Colonic mucosa (tissue), 4 donors: ENCODE results near the gene PARVA. TPM values are rescaled to one million over a fixed set of nuclear protein-coding genes. Genes with fewer than 3 reads are reported as not detected.

ENCODE experiments used
- DNase-seq: peaks from one replicate; pipeline ENCODE4 v3.0.0-alpha.2; 2020
- H3K27ac ChIP-seq: fragments of 200-600 bp; one replicate; pipeline ENCODE4 v1.8.0; 2021
- H3K27me3 ChIP-seq: fragments of 200-600 bp; one replicate; pipeline ENCODE4 v1.8.0; 2021
- H3K36me3 ChIP-seq: fragments of 200-600 bp; one replicate; pipeline ENCODE4 v1.8.0; 2021
- H3K4me1 ChIP-seq: fragments of 200-600 bp; one replicate; pipeline ENCODE4 v1.8.0; 2021; ENCODE audit warnings: mild to moderate bottlenecking
- H3K4me3 ChIP-seq: fragments of 200-600 bp; one replicate; pipeline ENCODE4 v1.8.0; 2021
- H3K9ac ChIP-seq, 2 donors: one replicate each; pipeline ENCODE4 v1.7.0; 2013; ENCODE audit warnings: control low read depth in 2 of 2, low read depth in 2 of 2, low read length in 2 of 2
- H3K9me3 ChIP-seq: fragments of 200-600 bp; one replicate; pipeline ENCODE4 v1.8.0; 2021
- intact Hi-C: fragments of 100-400 bp; cut with DNase I; formaldehyde crosslinking; loops from one replicate; pipeline ENCODE4 v1.14.1; 2022
- total RNA-seq, 2 donors: library from RNA; stranded (reverse); fragmentation: NEBNext Ultra II Directional in 1 of 2; extraction: Animal tissue kit (Norgen Biotek cat#: 25700) in 1 of 2; gene quantifications; one replicate each; pipeline ENCODE4 v1.2.1, GENCODE V29; 2021
- TF ChIP-seq, protein P1 (sequence below): fragments of 200-600 bp; IDR thresholded peaks from one replicate; pipeline ENCODE4 v1.8.0; 2022; ENCODE audit warnings: antibody characterized with exemption, mild to moderate bottlenecking
- donor health status: healthy.
- donor health status: DM: no; HTN: no; CAD: no.
- donor health status: DM: no; HTN: no; CAD: no.

PARVA gene
- total RNA-seq, 2 donors from 2014 or later = 61.8 to 78.5 TPM

DNA sequence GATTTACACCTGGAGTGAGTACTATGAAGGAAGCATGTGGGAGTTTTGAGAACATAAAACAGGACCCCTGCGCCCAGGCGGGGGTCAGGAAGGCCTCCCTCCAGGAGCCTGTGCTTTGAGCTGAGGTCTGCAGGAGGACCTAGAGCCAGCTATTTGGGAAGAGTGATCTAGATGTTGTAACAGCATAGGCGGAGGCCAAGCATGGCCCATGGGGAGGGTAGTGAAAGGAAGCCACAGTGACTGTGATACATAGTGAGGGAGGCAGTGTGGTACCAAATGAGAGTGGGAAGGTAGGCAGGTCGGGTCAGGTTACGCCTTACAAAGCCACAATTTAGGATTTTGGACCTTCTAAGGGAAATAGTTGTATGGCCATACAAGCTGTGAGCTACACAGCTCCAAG, 147.5 kb downstream of the PARVA start:
- Histone ChIP-seq H3K9ac (no peak overlapping the region), H3K9me3 (no peaks in the 10 kb centered on the region), H3K36me3 (no peaks in the 10 kb centered on the region), H3K27me3 (no peaks in the 10 kb centered on the region), H3K4me3 (no peak overlapping the region), H3K4me1 (no peaks in the 10 kb centered on the region), H3K27ac (no peak overlapping the region)
- intact Hi-C loops = no loop called here
- TF ChIP-seq, protein P1, sequence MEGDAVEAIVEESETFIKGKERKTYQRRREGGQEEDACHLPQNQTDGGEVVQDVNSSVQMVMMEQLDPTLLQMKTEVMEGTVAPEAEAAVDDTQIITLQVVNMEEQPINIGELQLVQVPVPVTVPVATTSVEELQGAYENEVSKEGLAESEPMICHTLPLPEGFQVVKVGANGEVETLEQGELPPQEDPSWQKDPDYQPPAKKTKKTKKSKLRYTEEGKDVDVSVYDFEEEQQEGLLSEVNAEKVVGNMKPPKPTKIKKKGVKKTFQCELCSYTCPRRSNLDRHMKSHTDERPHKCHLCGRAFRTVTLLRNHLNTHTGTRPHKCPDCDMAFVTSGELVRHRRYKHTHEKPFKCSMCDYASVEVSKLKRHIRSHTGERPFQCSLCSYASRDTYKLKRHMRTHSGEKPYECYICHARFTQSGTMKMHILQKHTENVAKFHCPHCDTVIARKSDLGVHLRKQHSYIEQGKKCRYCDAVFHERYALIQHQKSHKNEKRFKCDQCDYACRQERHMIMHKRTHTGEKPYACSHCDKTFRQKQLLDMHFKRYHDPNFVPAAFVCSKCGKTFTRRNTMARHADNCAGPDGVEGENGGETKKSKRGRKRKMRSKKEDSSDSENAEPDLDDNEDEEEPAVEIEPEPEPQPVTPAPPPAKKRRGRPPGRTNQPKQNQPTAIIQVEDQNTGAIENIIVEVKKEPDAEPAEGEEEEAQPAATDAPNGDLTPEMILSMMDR = no peak
- DNase-seq = no peak

DNA sequence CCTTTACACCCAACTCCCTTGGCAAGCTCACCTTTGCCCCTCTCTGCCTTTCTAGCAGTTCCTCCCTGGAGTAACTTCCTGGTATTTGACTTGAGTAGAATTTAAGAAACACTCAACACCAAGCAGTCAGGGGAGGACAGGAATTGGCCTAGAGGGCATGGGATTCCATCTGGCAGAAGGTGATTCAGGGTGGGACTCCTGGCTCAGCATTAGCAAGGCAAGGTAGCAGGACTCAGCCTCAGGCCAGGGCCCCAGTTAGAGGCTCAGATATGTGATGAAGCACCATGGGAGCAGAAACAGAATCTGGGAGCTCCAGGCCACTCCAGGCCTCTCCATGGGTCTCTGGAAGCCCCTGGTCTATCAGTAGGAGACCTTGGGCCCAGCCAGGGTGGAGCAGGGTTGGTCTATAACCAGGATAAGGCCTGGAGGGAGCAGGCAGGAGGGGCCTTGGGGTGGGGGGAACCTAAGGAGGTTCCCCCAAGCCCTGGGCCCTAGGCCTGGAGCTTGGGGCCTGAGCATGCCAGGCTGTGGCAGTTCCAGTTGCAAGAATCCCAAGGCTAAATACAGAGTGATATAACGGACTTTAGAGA, 148.2 kb downstream of the PARVA start:
- Histone ChIP-seq H3K4me3 (no peak overlapping the region), H3K27me3 (no peaks in the 10 kb centered on the region), H3K4me1 (no peaks in the 10 kb centered on the region), H3K27ac (no peak overlapping the region), H3K36me3 (no peaks in the 10 kb centered on the region), H3K9ac (no peak overlapping the region), H3K9me3 (no peaks in the 10 kb centered on the region)
- TF ChIP-seq, protein P1 = no peak
- DNase-seq = no peak
- intact Hi-C loops = no loop called here

DNA sequence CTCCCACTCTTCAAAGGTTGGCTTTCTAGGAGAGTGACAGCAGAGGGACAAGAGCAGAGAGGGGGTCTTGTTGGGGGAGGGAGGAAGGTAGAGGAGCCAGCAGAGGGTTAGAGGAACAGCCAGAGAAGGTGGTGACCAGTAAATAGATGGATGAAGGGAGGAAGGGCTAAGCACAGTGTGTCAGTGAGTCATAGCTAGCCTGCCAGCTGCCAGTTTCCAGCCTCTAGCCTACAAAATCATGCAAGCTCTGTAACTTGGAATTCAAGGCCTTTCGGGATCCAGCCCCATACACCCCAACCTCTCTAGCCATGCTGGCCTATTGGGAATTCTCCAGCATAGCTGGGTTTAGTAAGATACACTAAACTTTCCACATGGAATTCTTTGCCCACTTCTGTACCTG, 149.4 kb downstream of the PARVA start:
- intact Hi-C loops = no loop called here
- Histone ChIP-seq H3K9ac (no peak overlapping the region), H3K27me3 (no peaks in the 10 kb centered on the region), H3K36me3 (no peaks in the 10 kb centered on the region), H3K4me3 (no peak overlapping the region), H3K9me3 (no peaks in the 10 kb centered on the region), H3K4me1 (no peaks in the 10 kb centered on the region), H3K27ac (no peak overlapping the region)
- TF ChIP-seq, protein P1 = no peak
- no peak for DNase-seq

DNA sequence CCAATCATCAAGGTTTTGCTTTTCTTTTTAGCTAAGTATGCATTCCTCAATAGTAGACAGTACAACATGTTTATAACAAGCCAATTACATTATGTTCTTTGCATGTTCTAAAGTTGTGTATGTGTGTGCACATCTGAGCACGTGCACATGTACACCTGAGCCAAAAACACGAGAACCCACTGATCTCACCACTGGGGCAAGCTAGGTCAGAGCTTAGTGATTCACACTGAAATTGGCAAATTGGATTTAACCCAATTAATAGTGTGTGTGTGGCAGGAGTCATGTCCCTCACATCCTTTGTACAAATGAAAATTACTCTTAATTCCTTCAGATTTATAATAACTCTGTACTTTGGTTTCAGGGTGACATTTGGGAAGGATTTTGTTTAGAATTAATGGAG, 151.1 kb downstream of the PARVA start:
- intact Hi-C loops = no loop called here
- TF ChIP-seq, protein P1 = no peak
- Histone ChIP-seq H3K4me3 (no peak overlapping the region), H3K9ac (no peak overlapping the region), H3K36me3 (no peaks in the 10 kb centered on the region), H3K27ac (no peak overlapping the region), H3K4me1 (no peaks in the 10 kb centered on the region), H3K9me3 (no peaks in the 10 kb centered on the region), H3K27me3 (no peaks in the 10 kb centered on the region)
- DNase-seq = no peak

DNA sequence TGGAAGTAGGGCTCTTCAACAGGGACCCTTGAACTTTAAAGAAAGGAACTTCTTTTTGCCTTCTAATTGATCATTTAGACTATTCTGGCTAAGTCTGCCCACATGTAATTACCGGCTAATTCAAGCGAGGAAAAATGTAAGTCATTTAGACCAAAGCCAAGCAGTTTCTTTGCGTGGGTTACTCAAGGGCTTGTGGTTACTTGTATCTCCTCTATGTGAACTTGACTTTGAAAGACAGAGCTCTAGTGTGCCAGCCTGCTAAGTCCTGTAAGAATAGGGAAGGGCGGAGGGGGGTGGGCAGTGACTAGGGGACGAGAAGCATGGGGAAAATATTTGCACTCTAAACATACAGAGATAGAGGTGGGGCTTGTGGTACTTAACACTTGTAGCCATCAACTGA, 151.7 kb downstream of the PARVA start:
- no peaks in the 10 kb centered on the region for H3K27me3 ChIP-seq
- H3K9ac ChIP-seq = no peak overlapping the region
- no peak overlapping the region for H3K27ac ChIP-seq
- no peaks in the 10 kb centered on the region for H3K4me1 ChIP-seq
- no peaks in the 10 kb centered on the region for H3K9me3 ChIP-seq
- TF ChIP-seq, protein P1 = no peak
- intact Hi-C loops = no loop called here
- H3K4me3 ChIP-seq = no peak overlapping the region
- H3K36me3 ChIP-seq = no peaks in the 10 kb centered on the region
- no peak for DNase-seq

DNA sequence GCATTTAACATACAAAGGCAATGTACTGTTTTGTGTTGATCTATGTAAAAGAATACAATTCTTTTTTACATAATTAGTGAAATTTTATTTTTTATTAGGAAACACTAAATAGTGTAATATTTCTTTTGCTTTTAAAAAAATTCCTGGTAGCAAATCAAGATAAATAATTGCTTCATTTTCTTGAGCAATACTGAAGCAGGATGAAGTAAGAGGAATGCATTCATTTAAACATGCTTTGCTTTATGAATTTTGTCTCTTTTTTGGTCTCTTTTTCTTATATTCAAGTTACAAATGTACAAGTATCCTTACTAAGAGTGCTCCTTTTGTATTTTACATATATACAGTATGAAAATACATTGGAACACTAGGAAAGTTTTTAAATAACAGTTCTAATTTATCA, 152.4 kb downstream of the PARVA start:
- no peaks in the 10 kb centered on the region for H3K36me3 ChIP-seq

More for the DNA sequence above, 152.4 kb downstream of the PARVA start:
- H3K4me1 ChIP-seq = no peaks in the 10 kb centered on the region
- H3K9ac ChIP-seq = no peak overlapping the region
- H3K27ac ChIP-seq = no peak overlapping the region
- TF ChIP-seq, protein P1 = no peak
- DNase-seq = no peak
- H3K9me3 ChIP-seq = no peaks in the 10 kb centered on the region
- H3K4me3 ChIP-seq = no peak overlapping the region
- no peaks in the 10 kb centered on the region for H3K27me3 ChIP-seq
- intact Hi-C loops = no loop called here
